GM12878 (cell line): Measurements from ENCODE around the gene GDE1. TPM values are rescaled to one million over a fixed set of nuclear protein-coding genes. Genes with fewer than 3 reads are reported as not detected.

Experiments
- ATF3 ChIP-seq: IDR thresholded peaks from 2 replicates; pipeline ENCODE4 v1.6.1; 2011; ENCODE audit warnings: low read depth, mild to moderate bottlenecking, low read length, moderate library complexity, borderline replicate concordance; ENCODE audit errors: extremely low read depth
- BCL3 ChIP-seq: IDR thresholded peaks from 2 replicates; pipeline ENCODE4 v1.6.1; 2011; ENCODE audit warnings: borderline replicate concordance, low read depth, mild to moderate bottlenecking, moderate library complexity, low read length; ENCODE audit not compliant: insufficient read depth, poor library complexity, severe bottlenecking
- CHD2 ChIP-seq: IDR thresholded peaks from 2 replicates; pipeline ENCODE4 v1.6.1; 2011; ENCODE audit warnings: low read depth, low read length, improper control_type of control experiment, borderline replicate concordance
- CUX1 ChIP-seq: IDR thresholded peaks from 2 replicates; pipeline ENCODE4 v1.6.1; 2012; ENCODE audit warnings: improper control_type of control experiment, low read depth, low read length; ENCODE audit not compliant: insufficient replicate concordance
- EED ChIP-seq: sonication (generic); IDR thresholded peaks from 2 replicates; pipeline ENCODE4 v1.6.1; 2016; ENCODE audit warnings: antibody characterized with exemption, low read depth
- FOS ChIP-seq: IDR thresholded peaks from 3 replicates; pipeline ENCODE4 v1.6.1; 2011; ENCODE audit warnings: borderline replicate concordance; ENCODE audit not compliant: insufficient read length; ENCODE audit errors: extremely low read depth
- HDAC6 ChIP-seq: fragments of 200-600 bp; sonication (generic); IDR thresholded peaks from one replicate; pipeline ENCODE4 v1.8.0; 2017; ENCODE audit warnings: antibody characterized with exemption; ENCODE audit not compliant: unreplicated experiment
- HSF1 ChIP-seq: fragments of 150-350 bp; IDR thresholded peaks from 2 replicates; pipeline ENCODE4 v1.6.1; 2014; ENCODE audit warnings: mild to moderate bottlenecking, low read depth, low read length
- LARP7 ChIP-seq: fragments of 450-650 bp; IDR thresholded peaks from 2 replicates; pipeline ENCODE4 v1.6.1; 2017; ENCODE audit warnings: mild to moderate bottlenecking
- MEF2A ChIP-seq: IDR thresholded peaks from 2 replicates; pipeline ENCODE4 v1.6.1; 2011; ENCODE audit warnings: low read depth, mild to moderate bottlenecking, low read length, moderate library complexity; ENCODE audit not compliant: insufficient read depth
- NRF1 ChIP-seq: conservative IDR thresholded peaks from 2 replicates; pipeline ENCODE4 v1.6.1; 2011; ENCODE audit warnings: mild to moderate bottlenecking, low read depth, low read length, improper control_type of control experiment
- PKNOX1 ChIP-seq: fragments of 450-650 bp; IDR thresholded peaks from 2 replicates; pipeline ENCODE4 v1.6.1; 2016; ENCODE audit warnings: mild to moderate bottlenecking
- PML ChIP-seq: IDR thresholded peaks from 2 replicates; pipeline ENCODE4 v1.6.1; 2012; ENCODE audit warnings: low read length, inconsistent platforms
- SPI1 ChIP-seq: IDR thresholded peaks from 2 replicates; pipeline ENCODE4 v1.6.1; 2011; ENCODE audit warnings: low read depth, mild to moderate bottlenecking, low read length, moderate library complexity, borderline replicate concordance; ENCODE audit not compliant: insufficient read depth
- STAT3 ChIP-seq: IDR thresholded peaks from 2 replicates; pipeline ENCODE4 v1.6.1; 2011; ENCODE audit warnings: low read depth, low read length, improper control_type of control experiment
- TBL1XR1 ChIP-seq: IDR thresholded peaks from 2 replicates; pipeline ENCODE4 v1.6.1; 2012; ENCODE audit warnings: low read depth, low read length, improper control_type of control experiment
- TCF7 ChIP-seq: IDR thresholded peaks from 2 replicates; pipeline ENCODE4 v1.6.1; 2014; ENCODE audit warnings: antibody characterized with exemption, borderline replicate concordance
- ZNF217 ChIP-seq: fragments of 450-650 bp; IDR thresholded peaks from 2 replicates; pipeline ENCODE4 v1.6.1; 2017; ENCODE audit warnings: antibody characterized with exemption, mild to moderate bottlenecking
- ZZZ3 ChIP-seq: IDR thresholded peaks from 2 replicates; pipeline ENCODE4 v1.6.1; 2011; ENCODE audit warnings: low read depth; ENCODE audit not compliant: control insufficient read depth, insufficient read length
- polyA plus RNA-seq, 11 experiments: library from polyadenylated mRNA; depleted of rRNA in 4 of 11; unstranded in 6 of 11; stranded (reverse) in 5 of 11; fragments of >200 nt; fragmentation: Nextera tagmentation in 4 of 11; fragmentation: Illumina TruSeq in 1 of 11; extraction: Ambion mirVana in 4 of 11; extraction: Trizol in 1 of 11; gene quantifications; 1 replicate in 1 of 11; 2 replicates in 10 of 11; pipeline versions ENCODE4 v1.2.1 to v1.2.3, GENCODE V29; 2011 to 2016; ENCODE audit warnings: inconsistent platforms in 2 of 11, missing spikeins in 2 of 11, low read depth in 1 of 11
- total RNA-seq, 4 experiments: library from RNA; depleted of rRNA in 3 of 4; stranded (reverse); fragments of >200 nt in 3 of 4; fragmentation: Illumina TruSeq in 1 of 4; extraction: Trizol in 1 of 4; gene quantifications; 2 replicates each; pipeline versions ENCODE4 v1.2.1 to v1.2.3, GENCODE V29; 2013 to 2021

The GDE1 gene
- total and polyA plus RNA-seq, 10 of the 15 experiments (the other 5 are each of a cell fraction or from before 2014, with no cell fraction given), result 14.8 to 31.8 (median 21.0) TPM

- TF ChIP-seq BCL3 (no peak), PKNOX1 (peak; percentile 43; the same call in 1 of the 2 replicates), ZZZ3 (no peak), TBL1XR1 (no peak), MEF2A (no peak), HSF1 (no peak), NRF1 (no peak), TCF7 (no peak), EED (peak; percentile 20; the same call in 1 of the 2 replicates), ZNF217 (no peak), HDAC6 (peak; percentile 36), STAT3 (no peak), PML (no peak), LARP7 (peak; percentile 78; the same call in 1 of the 2 replicates), CUX1 (no peak), FOS (no peak), CHD2 (peak; percentile 72; the same call in 1 of the 2 replicates), SPI1 (peak; percentile 75), ATF3 (no peak)
Measured at GRCh38 chr16:19521471-19522396, at the start of gene GDE1 (continued).
